ENCODE data around the gene MAMSTR. TPM values are rescaled to one million over a fixed set of nuclear protein-coding genes. Genes with fewer than 3 reads are reported as not detected.

MAMSTR gene
- total and polyA plus RNA-seq, 9 of the 15 experiments (the other 6 are each of a cell fraction or from before 2014, with no cell fraction given), result 0.08 to 1.00 (median 0.40) TPM; not detected in 1

DNA sequence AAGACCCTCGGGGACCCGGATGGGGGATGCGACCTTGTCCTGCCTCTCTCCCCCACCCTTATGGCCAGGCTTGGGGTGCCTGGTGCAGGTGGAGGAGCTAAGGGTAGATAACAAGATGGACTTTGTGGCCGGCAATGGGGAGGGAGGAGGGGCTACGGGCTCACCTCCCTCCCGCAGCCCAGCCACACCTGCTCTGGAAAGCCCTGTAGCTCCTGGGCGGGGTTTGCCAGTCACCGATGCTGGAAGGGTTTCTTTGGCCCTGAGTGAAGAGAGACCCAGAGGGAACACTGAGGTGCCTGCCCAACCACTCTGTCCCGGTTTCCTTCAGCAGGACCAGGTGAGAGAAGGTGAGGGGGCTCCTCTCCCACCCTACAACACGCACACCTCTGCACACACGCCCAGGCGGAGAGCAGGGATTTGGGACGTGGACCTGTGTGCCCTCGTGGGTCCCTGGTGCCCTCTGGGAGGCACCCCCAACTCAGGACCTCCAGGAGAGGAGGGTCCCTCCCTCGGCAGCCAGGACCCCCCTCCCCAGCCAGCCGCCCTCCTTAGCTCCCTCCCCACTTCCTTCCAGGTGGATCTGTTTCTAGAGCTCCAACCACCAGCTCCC lies 23.7 kb downstream of the MAMSTR start, which contains the start of gene FUT2:
FUT2 (plus strand) TSS at position 229 of the 610 bp plus-strand sequence. CDS start 6,986 bp downstream, outside the sequence.
- no peak for FAIRE-seq
- H3K4me1 ChIP-seq (replicated peaks in 1 of 2; ENCODE audit: control insufficient read depth in 2 of 2, insufficient read depth in 2 of 2, low read length in 2 of 2), result peaks cover 10 to 27% of the 10 kb centered on the region in 2 experiments; a peak in 4 of 5 replicates
- no peaks in the 10 kb centered on the region for H3K27me3 ChIP-seq (ENCODE audit: control insufficient read depth in 2 of 2, insufficient read depth in 2 of 2, low read length in 2 of 2)
- WGBS (ENCODE audit: insufficient coverage, low coverage, missing lambda C conversion rate), result 52% methylated on average over 11 of the region's 16 CpGs
- no peak within 1 kb of the TSS for H3K4me2 ChIP-seq (ENCODE audit: insufficient read depth, low read length)
- no peaks in the 10 kb centered on the region for H4K20me1 ChIP-seq (replicated peaks; ENCODE audit: control insufficient read depth, insufficient read depth, low read length)
- no peaks in the 10 kb centered on the region for H3K9me1 ChIP-seq (ENCODE audit: control insufficient read depth, insufficient read depth, low read length)
- H3K9ac ChIP-seq (ENCODE audit: insufficient read depth in 1 of 2, low read depth in 2 of 2, low read length in 2 of 2), result peak within 1 kb of the TSS in 1 of 2 experiments; percentile 82; a peak in 2 of 4 replicates
- H3K4me3 ChIP-seq, result no peak within 1 kb of the TSS
- in situ Hi-C loops (cut with MboI) (no loop called here), intact Hi-C loops (cut with micrococcal nuclease) (no loop called here)
- no peaks in the 10 kb centered on the region for H3K9me3 ChIP-seq (replicated peaks; ENCODE audit: control insufficient read depth, insufficient read depth, low read depth, low read length)
- H3K79me2 ChIP-seq (ENCODE audit: control insufficient read depth, insufficient read depth, low read length), result no peaks in the 10 kb centered on the region
- CTCF ChIA-PET (ENCODE audit: low intra/inter-chr PET ratio), result interaction anchor here (0.6 kb wide), 1 partner anchor 43 kb away, joined by 3 read pairs; no protein-coding TSS in a partner anchor
- H3K36me3 ChIP-seq (ENCODE audit: control insufficient read depth, insufficient read depth, low read length), result no peaks in the 10 kb centered on the region
- DNase-seq (ENCODE audit: extremely low read depth in 1 of 4, low spot score in 3 of 4), result peak in 2 of 4 experiments; percentile 50 to 56
- POLR2A ChIA-PET, result interaction anchor here (0.5 to 1.5 kb wide), 2 partner anchors 20 to 48 kb away, joined by 3 to 4 read pairs; no protein-coding TSS in a partner anchor
- H2AFZ ChIP-seq (ENCODE audit: low read depth, low read length), result no peak within 1 kb of the TSS
- no peak within 1 kb of the TSS for H3K27ac ChIP-seq (ENCODE audit: extremely low read depth, low read depth, low read length)
- peak; percentile 46; the same call in 2 of the 3 replicates for ATAC-seq
- BruUV-seq (replicated peaks), result no TSS peak
- TF ChIP-seq NCOR1 (IDR thresholded peaks at IDR 0.05) (no peak), SRSF9 (IDR thresholded peaks at IDR 0.05; ENCODE audit: borderline replicate concordance, low read depth, low read length) (no peak), RCOR1 (IDR thresholded peaks at IDR 0.05; ENCODE audit: borderline replicate concordance in 1 of 2, low read depth in 2 of 2, low read length in 2 of 2) (no peak), PHTF2 (CRISPR knock-in tag; IDR thresholded peaks at IDR 0.05) (no peak), FOXA3 (CRISPR knock-in tag; conservative IDR thresholded peaks at IDR 0.05 in 1 of 2, IDR thresholded peaks at IDR 0.05 in 1 of 2) (no peak), CREM (IDR thresholded peaks at IDR 0.05; ENCODE audit: low read depth) (no peak), SP1 (CRISPR knock-in tag; IDR thresholded peaks at IDR 0.05) (no peak)
- TF ChIP-seq, protein P1, sequence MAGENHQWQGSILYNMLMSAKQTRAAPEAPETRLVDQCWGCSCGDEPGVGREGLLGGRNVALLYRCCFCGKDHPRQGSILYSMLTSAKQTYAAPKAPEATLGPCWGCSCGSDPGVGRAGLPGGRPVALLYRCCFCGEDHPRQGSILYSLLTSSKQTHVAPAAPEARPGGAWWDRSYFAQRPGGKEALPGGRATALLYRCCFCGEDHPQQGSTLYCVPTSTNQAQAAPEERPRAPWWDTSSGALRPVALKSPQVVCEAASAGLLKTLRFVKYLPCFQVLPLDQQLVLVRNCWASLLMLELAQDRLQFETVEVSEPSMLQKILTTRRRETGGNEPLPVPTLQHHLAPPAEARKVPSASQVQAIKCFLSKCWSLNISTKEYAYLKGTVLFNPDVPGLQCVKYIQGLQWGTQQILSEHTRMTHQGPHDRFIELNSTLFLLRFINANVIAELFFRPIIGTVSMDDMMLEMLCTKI (IDR thresholded peaks at IDR 0.05; ENCODE audit: partially characterized antibody), result no peak
- TF ChIP-seq, protein P2, sequence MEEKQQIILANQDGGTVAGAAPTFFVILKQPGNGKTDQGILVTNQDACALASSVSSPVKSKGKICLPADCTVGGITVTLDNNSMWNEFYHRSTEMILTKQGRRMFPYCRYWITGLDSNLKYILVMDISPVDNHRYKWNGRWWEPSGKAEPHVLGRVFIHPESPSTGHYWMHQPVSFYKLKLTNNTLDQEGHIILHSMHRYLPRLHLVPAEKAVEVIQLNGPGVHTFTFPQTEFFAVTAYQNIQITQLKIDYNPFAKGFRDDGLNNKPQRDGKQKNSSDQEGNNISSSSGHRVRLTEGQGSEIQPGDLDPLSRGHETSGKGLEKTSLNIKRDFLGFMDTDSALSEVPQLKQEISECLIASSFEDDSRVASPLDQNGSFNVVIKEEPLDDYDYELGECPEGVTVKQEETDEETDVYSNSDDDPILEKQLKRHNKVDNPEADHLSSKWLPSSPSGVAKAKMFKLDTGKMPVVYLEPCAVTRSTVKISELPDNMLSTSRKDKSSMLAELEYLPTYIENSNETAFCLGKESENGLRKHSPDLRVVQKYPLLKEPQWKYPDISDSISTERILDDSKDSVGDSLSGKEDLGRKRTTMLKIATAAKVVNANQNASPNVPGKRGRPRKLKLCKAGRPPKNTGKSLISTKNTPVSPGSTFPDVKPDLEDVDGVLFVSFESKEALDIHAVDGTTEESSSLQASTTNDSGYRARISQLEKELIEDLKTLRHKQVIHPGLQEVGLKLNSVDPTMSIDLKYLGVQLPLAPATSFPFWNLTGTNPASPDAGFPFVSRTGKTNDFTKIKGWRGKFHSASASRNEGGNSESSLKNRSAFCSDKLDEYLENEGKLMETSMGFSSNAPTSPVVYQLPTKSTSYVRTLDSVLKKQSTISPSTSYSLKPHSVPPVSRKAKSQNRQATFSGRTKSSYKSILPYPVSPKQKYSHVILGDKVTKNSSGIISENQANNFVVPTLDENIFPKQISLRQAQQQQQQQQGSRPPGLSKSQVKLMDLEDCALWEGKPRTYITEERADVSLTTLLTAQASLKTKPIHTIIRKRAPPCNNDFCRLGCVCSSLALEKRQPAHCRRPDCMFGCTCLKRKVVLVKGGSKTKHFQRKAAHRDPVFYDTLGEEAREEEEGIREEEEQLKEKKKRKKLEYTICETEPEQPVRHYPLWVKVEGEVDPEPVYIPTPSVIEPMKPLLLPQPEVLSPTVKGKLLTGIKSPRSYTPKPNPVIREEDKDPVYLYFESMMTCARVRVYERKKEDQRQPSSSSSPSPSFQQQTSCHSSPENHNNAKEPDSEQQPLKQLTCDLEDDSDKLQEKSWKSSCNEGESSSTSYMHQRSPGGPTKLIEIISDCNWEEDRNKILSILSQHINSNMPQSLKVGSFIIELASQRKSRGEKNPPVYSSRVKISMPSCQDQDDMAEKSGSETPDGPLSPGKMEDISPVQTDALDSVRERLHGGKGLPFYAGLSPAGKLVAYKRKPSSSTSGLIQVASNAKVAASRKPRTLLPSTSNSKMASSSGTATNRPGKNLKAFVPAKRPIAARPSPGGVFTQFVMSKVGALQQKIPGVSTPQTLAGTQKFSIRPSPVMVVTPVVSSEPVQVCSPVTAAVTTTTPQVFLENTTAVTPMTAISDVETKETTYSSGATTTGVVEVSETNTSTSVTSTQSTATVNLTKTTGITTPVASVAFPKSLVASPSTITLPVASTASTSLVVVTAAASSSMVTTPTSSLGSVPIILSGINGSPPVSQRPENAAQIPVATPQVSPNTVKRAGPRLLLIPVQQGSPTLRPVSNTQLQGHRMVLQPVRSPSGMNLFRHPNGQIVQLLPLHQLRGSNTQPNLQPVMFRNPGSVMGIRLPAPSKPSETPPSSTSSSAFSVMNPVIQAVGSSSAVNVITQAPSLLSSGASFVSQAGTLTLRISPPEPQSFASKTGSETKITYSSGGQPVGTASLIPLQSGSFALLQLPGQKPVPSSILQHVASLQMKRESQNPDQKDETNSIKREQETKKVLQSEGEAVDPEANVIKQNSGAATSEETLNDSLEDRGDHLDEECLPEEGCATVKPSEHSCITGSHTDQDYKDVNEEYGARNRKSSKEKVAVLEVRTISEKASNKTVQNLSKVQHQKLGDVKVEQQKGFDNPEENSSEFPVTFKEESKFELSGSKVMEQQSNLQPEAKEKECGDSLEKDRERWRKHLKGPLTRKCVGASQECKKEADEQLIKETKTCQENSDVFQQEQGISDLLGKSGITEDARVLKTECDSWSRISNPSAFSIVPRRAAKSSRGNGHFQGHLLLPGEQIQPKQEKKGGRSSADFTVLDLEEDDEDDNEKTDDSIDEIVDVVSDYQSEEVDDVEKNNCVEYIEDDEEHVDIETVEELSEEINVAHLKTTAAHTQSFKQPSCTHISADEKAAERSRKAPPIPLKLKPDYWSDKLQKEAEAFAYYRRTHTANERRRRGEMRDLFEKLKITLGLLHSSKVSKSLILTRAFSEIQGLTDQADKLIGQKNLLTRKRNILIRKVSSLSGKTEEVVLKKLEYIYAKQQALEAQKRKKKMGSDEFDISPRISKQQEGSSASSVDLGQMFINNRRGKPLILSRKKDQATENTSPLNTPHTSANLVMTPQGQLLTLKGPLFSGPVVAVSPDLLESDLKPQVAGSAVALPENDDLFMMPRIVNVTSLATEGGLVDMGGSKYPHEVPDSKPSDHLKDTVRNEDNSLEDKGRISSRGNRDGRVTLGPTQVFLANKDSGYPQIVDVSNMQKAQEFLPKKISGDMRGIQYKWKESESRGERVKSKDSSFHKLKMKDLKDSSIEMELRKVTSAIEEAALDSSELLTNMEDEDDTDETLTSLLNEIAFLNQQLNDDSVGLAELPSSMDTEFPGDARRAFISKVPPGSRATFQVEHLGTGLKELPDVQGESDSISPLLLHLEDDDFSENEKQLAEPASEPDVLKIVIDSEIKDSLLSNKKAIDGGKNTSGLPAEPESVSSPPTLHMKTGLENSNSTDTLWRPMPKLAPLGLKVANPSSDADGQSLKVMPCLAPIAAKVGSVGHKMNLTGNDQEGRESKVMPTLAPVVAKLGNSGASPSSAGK (IDR thresholded peaks at IDR 0.05), result no peak

Data from K562 (cell line).